HEK293 (cell line): ENCODE data around the gene TMEM181.
A peak's percentile ranks its signal among the peaks of the same experiment; 100 is the strongest.
"Not testable (repeated sequence)": the region's sequence is repeated elsewhere in the genome, so short reads cannot be mapped to it uniquely, and the experiment has no call there.

Source experiments
- CTCF ChIA-PET: fragments of 350-600 bp; formaldehyde crosslinking; extraction: SDS; loops from one replicate; lab custom pipeline; 2021; ENCODE audit warnings: antibody characterized with exemption; lab: Yijun Ruan, JAX
- POLR2A ChIA-PET: fragments of 300-600 bp; formaldehyde crosslinking; extraction: SDS; loops from one replicate; lab custom pipeline; 2020; ENCODE audit warnings: antibody characterized with exemption, inconsistent platforms; lab: Yijun Ruan, JAX
- H3K27ac ChIP-seq: fragments of 200-500 bp; sonication (Bioruptor generic); 2 replicates; pipeline ENCODE4 v1.5.1; 2014; ENCODE audit warnings: low read depth, low read length, control low read depth, inconsistent platforms; ENCODE audit errors: extremely low read depth
- H3K36me3 ChIP-seq, 2 experiments: fragments of 200-500 bp in 1 of 2; sonication (Bioruptor generic) in 1 of 2; 1 replicate in 1 of 2; 2 replicates in 1 of 2; pipeline ENCODE4 v1.5.1; 2014 to 2017; ENCODE audit warnings: inconsistent platforms in 2 of 2, low read length in 2 of 2; ENCODE audit not compliant: control insufficient read depth in 2 of 2, insufficient read depth in 1 of 2
- H3K4me1 ChIP-seq: fragments of 200-500 bp; sonication (Bioruptor generic); 2 replicates; pipeline ENCODE4 v1.5.1; 2014; ENCODE audit warnings: mild to moderate bottlenecking, low read length, inconsistent platforms; ENCODE audit not compliant: control insufficient read depth, insufficient read depth
- H3K4me3 ChIP-seq: 2 replicates; pipeline ENCODE4 v1.5.1; 2011; ENCODE audit warnings: low read depth, mild to moderate bottlenecking, control low read depth, low read length, moderate library complexity
- H3K9me3 ChIP-seq: fragments of 200-500 bp; sonication (Bioruptor generic); 2 replicates; pipeline ENCODE4 v1.5.1; 2014; ENCODE audit warnings: low read depth, low read length, inconsistent platforms; ENCODE audit not compliant: control insufficient read depth, insufficient read depth
- EGR2 ChIP-seq: fragments of 450-650 bp; formaldehyde crosslinking; IDR thresholded peaks from 2 replicates; pipeline ENCODE4 v1.5.1; 2016; ENCODE audit warnings: low read depth, missing biosample characterization, missing genetic modification characterization
- PRDM1 ChIP-seq: fragments of 450-650 bp; formaldehyde crosslinking; IDR thresholded peaks from 2 replicates; pipeline ENCODE4; 2016; ENCODE audit warnings: missing biosample characterization, missing genetic modification characterization
- PRDM2 ChIP-seq: fragments of 450-650 bp; formaldehyde crosslinking; IDR thresholded peaks from 2 replicates; pipeline ENCODE4 v1.5.1; 2016; ENCODE audit warnings: missing biosample characterization, missing genetic modification characterization, borderline replicate concordance
- TCF7L2 ChIP-seq: IDR thresholded peaks from 2 replicates; pipeline ENCODE4 v1.6.1; 2011; ENCODE audit warnings: low read depth, mild to moderate bottlenecking, inconsistent platforms, low read length, moderate library complexity, borderline replicate concordance
- ZBTB17 ChIP-seq: fragments of 450-650 bp; formaldehyde crosslinking; IDR thresholded peaks from 2 replicates; pipeline ENCODE4 v1.5.1; 2016; ENCODE audit warnings: missing biosample characterization, missing genetic modification characterization
- ZBTB8A ChIP-seq: fragments of 450-650 bp; formaldehyde crosslinking; IDR thresholded peaks from 2 replicates; pipeline ENCODE4 v1.5.1; 2016; ENCODE audit warnings: missing biosample characterization, missing genetic modification characterization
- ZNF223 ChIP-seq: fragments of 450-650 bp; formaldehyde crosslinking; IDR thresholded peaks from 2 replicates; pipeline ENCODE4 v1.5.1; 2016; ENCODE audit warnings: missing biosample characterization, missing genetic modification characterization
- ZNF24 ChIP-seq: fragments of 450-650 bp; formaldehyde crosslinking; IDR thresholded peaks from 2 replicates; pipeline ENCODE4 v1.5.1; 2016; ENCODE audit warnings: missing biosample characterization, missing genetic modification characterization
- ZNF391 ChIP-seq: fragments of 450-650 bp; formaldehyde crosslinking; IDR thresholded peaks from 2 replicates; pipeline ENCODE4 v1.5.1; 2016; ENCODE audit warnings: low read depth, missing biosample characterization, missing genetic modification characterization, borderline replicate concordance
- ZNF530 ChIP-seq: fragments of 450-650 bp; formaldehyde crosslinking; IDR thresholded peaks from 2 replicates; pipeline ENCODE4 v1.5.1; 2016; ENCODE audit warnings: low read depth, missing biosample characterization, missing genetic modification characterization
- ZNF621 ChIP-seq: fragments of 450-650 bp; formaldehyde crosslinking; IDR thresholded peaks from 2 replicates; pipeline ENCODE4 v1.5.1; 2017; ENCODE audit warnings: missing biosample characterization, missing genetic modification characterization
- ZNF747 ChIP-seq: fragments of 450-650 bp; formaldehyde crosslinking; IDR thresholded peaks from 2 replicates; pipeline ENCODE4 v1.5.1; 2016; ENCODE audit warnings: missing biosample characterization, missing genetic modification characterization
- ZNF785 ChIP-seq: fragments of 450-650 bp; formaldehyde crosslinking; IDR thresholded peaks from 2 replicates; pipeline ENCODE4 v1.5.1; 2016; ENCODE audit warnings: missing biosample characterization, missing genetic modification characterization
- TF ChIP-seq, protein P1 (sequence below): fragments of 450-650 bp; formaldehyde crosslinking; IDR thresholded peaks from 2 replicates; pipeline ENCODE4 v1.5.1; 2016; ENCODE audit warnings: missing biosample characterization, missing genetic modification characterization, borderline replicate concordance
- TF ChIP-seq, protein P2 (sequence below): fragments of 450-650 bp; formaldehyde crosslinking; IDR thresholded peaks from 2 replicates; pipeline ENCODE4 v1.5.1; 2016; ENCODE audit warnings: missing biosample characterization, missing genetic modification characterization

Gene TMEM181

GRCh38 chr6:158668707-158669103 lies 108.8 kb downstream of the TMEM181 start:
- no peak for TF ChIP-seq PRDM2
- peak; percentile 74 for TF ChIP-seq PRDM1
- Histone ChIP-seq H3K27ac (no peak overlapping the region), H3K4me3 (no peak overlapping the region), H3K4me1 (no peaks in the 10 kb centered on the region), H3K9me3 (no peaks in the 10 kb centered on the region), H3K36me3 (no peaks in the 10 kb centered on the region)
- ChIA-PET POLR2A (interaction anchor here (0.6 kb wide), 1 partner anchor 54 kb away, joined by 3 read pairs; no protein-coding TSS in a partner anchor), CTCF (interaction anchor here (0.9 to 2.2 kb wide), 5 partner anchors 8 to 454 kb away, joined by 4 to 7 read pairs (median 5); no protein-coding TSS in a partner anchor)

DNA sequence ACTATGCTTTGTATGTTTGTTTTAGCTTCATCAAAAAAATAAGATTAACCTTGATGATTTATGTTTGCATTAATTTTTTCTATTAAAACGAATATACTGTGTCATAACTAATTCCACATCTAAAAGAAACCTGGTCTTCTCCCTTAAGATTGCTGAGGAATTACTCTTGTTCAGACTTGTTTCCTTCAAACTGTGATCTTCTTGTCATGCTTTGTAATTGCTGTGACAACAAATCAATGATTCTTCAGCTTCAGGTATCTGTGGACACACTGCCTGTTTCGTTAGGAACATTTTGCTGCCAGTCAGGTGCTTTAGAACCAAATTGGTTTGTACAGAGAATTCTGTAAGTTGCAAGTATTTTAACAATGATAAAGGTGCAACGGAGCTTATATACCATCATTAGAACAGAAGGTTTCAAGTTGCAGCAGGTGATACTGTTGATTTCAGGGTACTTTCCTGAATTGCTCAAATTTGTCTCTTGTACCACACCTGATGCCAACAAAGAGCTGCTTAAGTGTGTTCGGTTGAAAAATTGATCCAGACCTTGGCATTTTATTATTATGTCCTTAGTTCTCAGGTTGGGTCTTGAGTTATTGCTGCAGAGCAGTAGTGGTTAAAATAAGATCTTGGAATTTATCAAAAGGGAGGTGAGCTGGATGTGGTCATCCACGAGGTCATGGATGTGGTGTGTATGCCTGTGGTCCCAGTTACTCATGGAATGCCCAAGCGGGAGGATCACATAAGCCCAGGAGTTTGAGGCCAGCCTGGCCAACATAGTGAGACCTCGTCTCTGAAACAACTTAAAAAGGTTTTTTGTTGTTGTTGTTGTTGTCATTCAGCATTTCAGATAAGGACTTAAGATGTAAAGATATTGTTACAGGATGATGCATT lies 109.5 kb downstream of the TMEM181 start:
- CTCF ChIA-PET, result interaction anchor here (0.9 to 2.2 kb wide), 4 partner anchors 9 to 449 kb away, joined by 4 to 7 read pairs (median 5); no protein-coding TSS in a partner anchor
- Histone ChIP-seq H3K4me3 (no peak overlapping the region), H3K36me3 (no peaks in the 10 kb centered on the region), H3K9me3 (no peaks in the 10 kb centered on the region), H3K27ac (no peak overlapping the region), H3K4me1 (no peaks in the 10 kb centered on the region)
- POLR2A ChIA-PET, result no interaction called here
- TF ChIP-seq ZNF785 (tag by site-specific recombination), result no peak
- 0 out of 2 replicates have a peak, but pooled peaks have one; percentile 28 for TF ChIP-seq ZBTB17 (tag by site-specific recombination)
- no peak for TF ChIP-seq ZNF747
- TF ChIP-seq ZNF391 (tag by site-specific recombination), result no peak

- not testable (repeated sequence) for H3K27ac ChIP-seq, H3K4me1 ChIP-seq, H3K4me3 ChIP-seq, H3K36me3 ChIP-seq, H3K9me3 ChIP-seq
- POLR2A ChIA-PET, result interaction anchor here (0.6 to 0.7 kb wide), 2 partner anchors 19 to 441 kb away, joined by 3 to 4 read pairs; no protein-coding TSS in a partner anchor
- CTCF ChIA-PET, result interaction anchor here (1.2 to 2.0 kb wide), 4 partner anchors 13 to 457 kb away, joined by 5 to 7 read pairs (median 6); no protein-coding TSS in a partner anchor
Measured at GRCh38 chr6:158672119-158672518, 112.2 kb downstream of the TMEM181 start.

DNA sequence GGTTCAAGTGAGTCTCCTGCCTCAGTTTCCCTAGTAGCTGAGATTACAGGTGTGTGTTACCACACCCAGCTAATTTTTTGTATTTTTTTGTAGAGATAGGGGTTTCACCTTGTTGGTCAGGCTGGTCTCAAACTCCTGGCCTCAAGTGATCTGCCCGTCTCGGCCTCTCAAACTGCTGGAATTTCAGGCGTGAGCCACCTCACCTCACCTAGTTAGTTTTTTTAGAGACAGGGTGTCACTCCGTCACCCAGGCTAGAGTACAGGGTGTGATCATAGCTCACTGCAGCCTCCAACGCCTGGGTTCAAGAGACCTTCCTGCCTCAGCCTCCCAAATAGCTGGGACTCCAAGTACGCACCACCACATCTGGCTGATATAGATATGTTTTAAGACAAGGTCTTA lies 112.8 kb downstream of the TMEM181 start:
- H3K9me3 ChIP-seq, result no peaks in the 10 kb centered on the region
- H3K27ac ChIP-seq, result no peak overlapping the region
- CTCF ChIA-PET, result interaction anchor here (1.2 to 1.6 kb wide), 3 partner anchors 18 to 458 kb away, joined by 5 to 7 read pairs (median 6); no protein-coding TSS in a partner anchor
- POLR2A ChIA-PET, result no interaction called here
- H3K4me3 ChIP-seq, result no peak overlapping the region
- H3K4me1 ChIP-seq, result no peaks in the 10 kb centered on the region
- H3K36me3 ChIP-seq, result no peaks in the 10 kb centered on the region
- TF ChIP-seq ZNF530 (tag by site-specific recombination) (no peak), ZBTB8A (tag by site-specific recombination) (no peak), PRDM1 (no peak), EGR2 (no peak), ZNF24 (tag by site-specific recombination) (no peak), TCF7L2 (no peak), ZNF621 (tag by site-specific recombination) (no peak), ZNF223 (no peak)
- TF ChIP-seq, protein P1, sequence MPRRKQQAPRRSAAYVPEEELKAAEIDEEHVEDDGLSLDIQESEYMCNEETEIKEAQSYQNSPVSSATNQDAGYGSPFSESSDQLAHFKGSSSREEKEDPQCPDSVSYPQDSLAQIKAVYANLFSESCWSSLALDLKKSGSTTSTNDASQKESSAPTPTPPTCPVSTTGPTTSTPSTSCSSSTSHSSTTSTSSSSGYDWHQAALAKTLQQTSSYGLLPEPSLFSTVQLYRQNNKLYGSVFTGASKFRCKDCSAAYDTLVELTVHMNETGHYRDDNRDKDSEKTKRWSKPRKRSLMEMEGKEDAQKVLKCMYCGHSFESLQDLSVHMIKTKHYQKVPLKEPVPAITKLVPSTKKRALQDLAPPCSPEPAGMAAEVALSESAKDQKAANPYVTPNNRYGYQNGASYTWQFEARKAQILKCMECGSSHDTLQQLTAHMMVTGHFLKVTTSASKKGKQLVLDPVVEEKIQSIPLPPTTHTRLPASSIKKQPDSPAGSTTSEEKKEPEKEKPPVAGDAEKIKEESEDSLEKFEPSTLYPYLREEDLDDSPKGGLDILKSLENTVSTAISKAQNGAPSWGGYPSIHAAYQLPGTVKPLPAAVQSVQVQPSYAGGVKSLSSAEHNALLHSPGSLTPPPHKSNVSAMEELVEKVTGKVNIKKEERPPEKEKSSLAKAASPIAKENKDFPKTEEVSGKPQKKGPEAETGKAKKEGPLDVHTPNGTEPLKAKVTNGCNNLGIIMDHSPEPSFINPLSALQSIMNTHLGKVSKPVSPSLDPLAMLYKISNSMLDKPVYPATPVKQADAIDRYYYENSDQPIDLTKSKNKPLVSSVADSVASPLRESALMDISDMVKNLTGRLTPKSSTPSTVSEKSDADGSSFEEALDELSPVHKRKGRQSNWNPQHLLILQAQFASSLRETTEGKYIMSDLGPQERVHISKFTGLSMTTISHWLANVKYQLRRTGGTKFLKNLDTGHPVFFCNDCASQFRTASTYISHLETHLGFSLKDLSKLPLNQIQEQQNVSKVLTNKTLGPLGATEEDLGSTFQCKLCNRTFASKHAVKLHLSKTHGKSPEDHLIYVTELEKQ (tag by site-specific recombination), result no peak
- TF ChIP-seq, protein P2, sequence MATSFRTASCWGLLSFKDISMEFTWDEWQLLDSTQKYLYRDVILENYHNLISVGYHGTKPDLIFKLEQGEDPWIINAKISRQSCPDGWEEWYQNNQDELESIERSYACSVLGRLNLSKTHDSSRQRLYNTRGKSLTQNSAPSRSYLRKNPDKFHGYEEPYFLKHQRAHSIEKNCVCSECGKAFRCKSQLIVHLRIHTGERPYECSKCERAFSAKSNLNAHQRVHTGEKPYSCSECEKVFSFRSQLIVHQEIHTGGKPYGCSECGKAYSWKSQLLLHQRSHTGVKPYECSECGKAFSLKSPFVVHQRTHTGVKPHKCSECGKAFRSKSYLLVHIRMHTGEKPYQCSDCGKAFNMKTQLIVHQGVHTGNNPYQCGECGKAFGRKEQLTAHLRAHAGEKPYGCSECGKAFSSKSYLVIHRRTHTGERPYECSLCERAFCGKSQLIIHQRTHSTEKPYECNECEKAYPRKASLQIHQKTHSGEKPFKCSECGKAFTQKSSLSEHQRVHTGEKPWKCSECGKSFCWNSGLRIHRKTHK (tag by site-specific recombination), result no peak
